Thymus (tissue), 11 donors: ENCODE measurements around the gene KLHDC4. TPM values are rescaled to one million over a fixed set of nuclear protein-coding genes. Genes with fewer than 3 reads are reported as not detected.

ENCODE experiments used
- DNase-seq, 9 donors: peaks; one replicate each; pipeline ENCODE4 v3.0.0-alpha.2; 2013; ENCODE audit warnings: low spot score in 9 of 9, low read depth in 6 of 9, missing footprints in 1 of 9
- H3K27ac ChIP-seq, 2 donors: one replicate each; pipeline ENCODE4 v1.5.1; 2013; ENCODE audit warnings: control low read depth in 1 of 2, low read depth in 1 of 2, low read length in 1 of 2, mild to moderate bottlenecking in 1 of 2, moderate library complexity in 1 of 2
- H3K27me3 ChIP-seq, 2 donors: one replicate each; pipeline ENCODE4 v1.5.1; 2013; ENCODE audit warnings: low read length in 1 of 2; ENCODE audit not compliant: control insufficient read depth in 2 of 2, insufficient read depth in 1 of 2
- H3K36me3 ChIP-seq, 2 donors: one replicate each; pipeline ENCODE4 v1.5.1; 2013; ENCODE audit warnings: low read length in 1 of 2, mild to moderate bottlenecking in 1 of 2, moderate library complexity in 1 of 2; ENCODE audit not compliant: control insufficient read depth in 2 of 2, insufficient read depth in 2 of 2
- H3K4me1 ChIP-seq, 2 donors: one replicate each; pipeline ENCODE4 v1.5.1; 2013; ENCODE audit warnings: low read length in 2 of 2; ENCODE audit not compliant: control insufficient read depth in 2 of 2, insufficient read depth in 2 of 2
- H3K4me3 ChIP-seq, 2 donors: one replicate each; pipeline ENCODE4 v1.5.1; 2013; ENCODE audit warnings: low read length in 2 of 2, control low read depth in 1 of 2, mild to moderate bottlenecking in 1 of 2
- H3K9me3 ChIP-seq, 2 donors: one replicate each; pipeline ENCODE4 v1.5.1; 2013; ENCODE audit warnings: low read length in 1 of 2, mild to moderate bottlenecking in 1 of 2; ENCODE audit not compliant: control insufficient read depth in 2 of 2, insufficient read depth in 1 of 2
- WGBS: extraction: QIAGEN DNeasy Blood & Tissue Kit; methylation state at CpG from one replicate; pipeline ENCODE4 v1.1.7; 2013; 5-methylcytosine and 5-hydroxymethylcytosine counted together
- polyA plus RNA-seq: library from polyadenylated mRNA; stranded (reverse); fragments of 200-250 nt; gene quantifications from one replicate; pipeline ENCODE4 v1.2.3, GENCODE V29; 2013
- total RNA-seq: library from RNA; stranded (reverse); fragments of 120-200 nt; gene quantifications from one replicate; pipeline ENCODE4 v1.2.4, GENCODE V29; 2013
- donor health status: healthy.

Gene KLHDC4
- total and polyA plus RNA-seq, 2 donors: 30.0 to 58.3 TPM

- Histone ChIP-seq H3K4me1 (no peaks in the 10 kb centered on the region), H3K4me3 (no peak overlapping the region), H3K27me3 (peaks cover 0 to 30% of the 10 kb centered on the region in 2 donors), H3K9me3 (no peaks in the 10 kb centered on the region), H3K36me3 (no peaks in the 10 kb centered on the region), H3K27ac (no peak overlapping the region)
- DNase-seq: no peak
- WGBS: 62% methylated on average over 14 of the region's 14 CpGs
These were observed 107.1 kb downstream of the KLHDC4 start for GRCh38 chr16:87658564-87659225.

Other genes with a start within 250 kb of the KLHDC4 start
- 0.05 TPM for gene JPH3, start 163.5 kb downstream of the KLHDC4 start, total RNA-seq
- gene JPH3, start 163.5 kb downstream of the KLHDC4 start, polyA plus RNA-seq: 0.09 TPM
- gene SLC7A5, start 103.5 kb upstream of the KLHDC4 start, total RNA-seq: 4.3 TPM
- gene SLC7A5, start 103.5 kb upstream of the KLHDC4 start, polyA plus RNA-seq: 6.6 TPM
- gene CA5A, start 170.5 kb upstream of the KLHDC4 start, total RNA-seq: 0.09 TPM
- 0.05 TPM for gene CA5A, start 170.5 kb upstream of the KLHDC4 start, polyA plus RNA-seq
- 29.7 TPM for gene BANP, start 185.4 kb upstream of the KLHDC4 start, total RNA-seq
- gene BANP, start 185.4 kb upstream of the KLHDC4 start, polyA plus RNA-seq: 27.0 TPM